Lung (tissue), 12 donors: Measurements from ENCODE around the gene PKD1. TPM values are rescaled to one million over a fixed set of nuclear protein-coding genes. Genes with fewer than 3 reads are reported as not detected.

Experiments used
- ATAC-seq: fragments of 200-7000 bp; cut with Tn5 transposase; one replicate; pipeline ENCODE4 v1.9.1; 2020; ENCODE audit warnings: moderate number of reproducible peaks; ENCODE audit not compliant: insufficient read depth, low FRiP score
- DNase-seq, 3 donors: peaks; one replicate each; pipeline ENCODE4 v3.0.0-alpha.2; 2013 to 2017
- H3K27ac ChIP-seq, 2 donors: one replicate each; pipeline ENCODE4 v1.5.1; 2013; ENCODE audit warnings: mild to moderate bottlenecking in 2 of 2, moderate library complexity in 2 of 2, control low read depth in 1 of 2, inconsistent platforms in 1 of 2, low read depth in 1 of 2, low read length in 1 of 2
- H3K27me3 ChIP-seq, 3 donors: one replicate each; pipeline ENCODE4 v1.5.1; 2013; ENCODE audit warnings: low read length in 2 of 3; ENCODE audit not compliant: control insufficient read depth in 3 of 3, insufficient read depth in 3 of 3
- H3K36me3 ChIP-seq, 4 donors: one replicate each; pipeline ENCODE4 v1.5.1; 2013; ENCODE audit warnings: low read length in 4 of 4, mild to moderate bottlenecking in 1 of 4, moderate library complexity in 1 of 4; ENCODE audit not compliant: control insufficient read depth in 4 of 4, insufficient read depth in 4 of 4
- H3K4me1 ChIP-seq, 5 donors: one replicate each; pipeline ENCODE4 v1.5.1; 2013; ENCODE audit warnings: low read length in 5 of 5, mild to moderate bottlenecking in 2 of 5, moderate library complexity in 1 of 5; ENCODE audit not compliant: control insufficient read depth in 5 of 5, insufficient read depth in 5 of 5
- H3K4me3 ChIP-seq: one replicate; pipeline ENCODE4 v1.5.1; 2013; ENCODE audit warnings: mild to moderate bottlenecking, control low read depth, moderate library complexity
- H3K9ac ChIP-seq, 2 donors: one replicate each; pipeline ENCODE4 v1.5.1; 2013; ENCODE audit warnings: low read length in 2 of 2, control low read depth in 1 of 2; ENCODE audit not compliant: insufficient read depth in 1 of 2
- H3K9me3 ChIP-seq, 4 donors: one replicate each; pipeline ENCODE4 v1.5.1; 2013; ENCODE audit warnings: low read length in 3 of 4, mild to moderate bottlenecking in 1 of 4, moderate library complexity in 1 of 4; ENCODE audit not compliant: control insufficient read depth in 4 of 4, insufficient read depth in 3 of 4
- CTCF ChIP-seq: IDR thresholded peaks from 2 replicates; pipeline ENCODE4 v1.5.1; 2012; ENCODE audit warnings: mild to moderate bottlenecking; ENCODE audit errors: control extremely low read depth, extremely low read depth
- WGBS, 2 donors: extraction: QIAGEN DNeasy Blood & Tissue Kit; methylation state at CpG; one replicate each; pipeline ENCODE4 v1.1.7; 2013; 5-methylcytosine and 5-hydroxymethylcytosine counted together
- polyA plus RNA-seq, 2 donors: library from polyadenylated mRNA; stranded (reverse); fragments of 200-250 nt; gene quantifications; one replicate each; pipeline ENCODE4 v1.2.1, GENCODE V29; 2013
- total RNA-seq, 2 donors: library from RNA; depleted of rRNA in 1 of 2; stranded (reverse); fragments of >200 nt in 1 of 2; gene quantifications; one replicate each; pipeline ENCODE4 v1.2.1, GENCODE V29; 2014 to 2021
- donor health status: control.
- donor health status: control.
- donor health status: Bipolar disorder and iron deficiency.
- donor health status: healthy.
- donor health status: DM: yes; HTN: yes; CAD: no.

Gene PKD1
- total and polyA plus RNA-seq, 4 donors: 39.1 to 128 (median 64.6) TPM

- H3K4me1 ChIP-seq: peaks cover 0 to 38% (median 26%) of the 10 kb centered on the region in 5 donors
- WGBS, 2 donors: 95 to 96% methylated on average over 10 of the region's 10 CpGs
- H3K36me3 ChIP-seq: peaks cover 0 to 10% (median 0%) of the 10 kb centered on the region in 4 donors
- no peak for DNase-seq
- no peak for ATAC-seq
- H3K4me3 ChIP-seq: no peak overlapping the region
- no peak for TF ChIP-seq CTCF
- H3K9me3 ChIP-seq: no peaks in the 10 kb centered on the region
- H3K9ac ChIP-seq: no peak overlapping the region
- no peaks in the 10 kb centered on the region for H3K27me3 ChIP-seq
- no peak overlapping the region for H3K27ac ChIP-seq
Measured at GRCh38 chr16:2161911-2162310, 26.2 kb upstream of the PKD1 start.

- H3K27ac ChIP-seq: peak overlapping the region in 1 of 2 donors; percentile 54
- DNase-seq (peak; percentile 58 to 85 (median 63)), ATAC-seq (no peak)
- no peak overlapping the region for H3K9ac ChIP-seq
- H3K4me3 ChIP-seq: no peak overlapping the region
- no peaks in the 10 kb centered on the region for H3K9me3 ChIP-seq
- peaks cover 0 to 9% (median 0%) of the 10 kb centered on the region in 4 donors for H3K36me3 ChIP-seq
- 52 to 60% methylated on average over 16 to 20 of the region's 20 CpGs for WGBS, 2 donors
- peaks cover 0 to 43% (median 28%) of the 10 kb centered on the region in 5 donors for H3K4me1 ChIP-seq
- H3K27me3 ChIP-seq: no peaks in the 10 kb centered on the region
- TF ChIP-seq CTCF: no peak
Measured at GRCh38 chr16:2160915-2161551, 25.3 kb upstream of the PKD1 start.

GRCh38 chr16:2159175-2159838 is 23.6 kb upstream of the PKD1 start:
- 59 to 82% methylated on average over 23 to 24 of the region's 24 CpGs for WGBS, 2 donors
- peaks cover 0 to 47% (median 29%) of the 10 kb centered on the region in 5 donors for H3K4me1 ChIP-seq
- peak overlapping the region in 1 of 2 donors; percentile 80 for H3K27ac ChIP-seq
- no peak overlapping the region for H3K4me3 ChIP-seq
- peak; percentile 79 to 87 (median 80) for DNase-seq
- no peak for ATAC-seq
- H3K9me3 ChIP-seq: no peaks in the 10 kb centered on the region
- TF ChIP-seq CTCF: no peak
- H3K27me3 ChIP-seq: no peaks in the 10 kb centered on the region
- peaks cover 0 to 5% (median 1%) of the 10 kb centered on the region in 4 donors for H3K36me3 ChIP-seq
- peak overlapping the region in 1 of 2 donors; percentile 58 for H3K9ac ChIP-seq
